Motor neuron (in vitro differentiated cells): Measurements from ENCODE around the gene MAPKBP1. TPM values are rescaled to one million over a fixed set of nuclear protein-coding genes. Genes with fewer than 3 reads are reported as not detected.

Experiments used
- ATAC-seq, 8 experiments: fragments of 200-7000 bp; cut with Tn5 transposase; replicated peaks in 6 of 8; 2 replicates each; pipeline ENCODE4 v1.8.0; 2021; ENCODE audit warnings: mild to moderate bottlenecking in 8 of 8, moderate library complexity in 8 of 8
- H3K27ac ChIP-seq, 2 donors: fragments of 250-450 bp; sonication (Bioruptor Pico); 2 replicates each; pipeline ENCODE4 v1.9.0; 2021; ENCODE audit warnings: antibody characterized with exemption in 2 of 2, mild to moderate bottlenecking in 2 of 2, moderate library complexity in 1 of 2
- H3K4me1 ChIP-seq, 2 donors: fragments of 250-450 bp; sonication (Bioruptor Pico); replicated peaks in 1 of 2; 2 replicates each; pipeline ENCODE4 v1.6.1; 2021; ENCODE audit warnings: antibody characterized with exemption in 2 of 2, mild to moderate bottlenecking in 2 of 2, moderate library complexity in 1 of 2
- H3K4me3 ChIP-seq, 5 donors: fragments of 250-450 bp; sonication (Bioruptor Pico); 2 replicates each; pipeline ENCODE4 v1.9.0; 2021; ENCODE audit warnings: antibody characterized with exemption in 5 of 5, mild to moderate bottlenecking in 5 of 5, moderate library complexity in 4 of 5
- WGBS, 10 experiments: fragments of 450-650 bp; shearing (Covaris generic); methylation state at CpG; one replicate each; pipeline ENCODE4 v1.0.0; 2022; 5-methylcytosine and 5-hydroxymethylcytosine counted together
- in situ Hi-C, 9 experiments: fragments of 400-800 bp; cut with MboI; loops; one replicate each; pipeline ENCODE4 v1.15.0; 2021; ENCODE audit warnings: low sequenced_read_pairs in 9 of 9, low pct_unique_long_range_greater_than_20kb in 2 of 9; ENCODE audit not compliant: unreplicated experiment in 9 of 9
- total RNA-seq, 8 experiments: library from RNA; unstranded; fragments of 300-600 nt; gene quantifications; 2 replicates each; pipeline versions ENCODE4 v1.2.3 to v1.2.4, GENCODE V29; 2022

MAPKBP1 gene
- total RNA-seq, 8 experiments from 2014 or later: 9.9 to 25.8 (median 14.3) TPM

DNA sequence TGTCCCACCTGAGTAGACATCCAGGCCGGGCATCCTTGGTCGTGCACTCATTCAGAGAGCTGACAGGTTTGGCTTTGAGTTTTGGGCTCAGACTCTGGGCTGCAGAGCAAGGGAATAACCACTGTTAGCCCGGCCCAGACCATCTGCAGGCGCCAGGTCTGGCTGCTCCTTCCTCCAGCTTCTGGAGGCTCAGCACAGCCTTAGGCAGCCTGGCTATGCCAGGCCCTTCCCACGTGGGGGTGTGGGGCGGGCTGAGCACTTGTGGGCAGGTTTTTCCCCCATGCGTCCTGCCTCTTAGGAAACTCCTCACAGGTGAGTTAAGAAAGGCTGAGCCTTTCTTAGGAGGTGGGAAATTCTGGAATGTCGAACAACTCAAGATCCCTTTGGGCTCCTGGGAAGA, 75.6 kb downstream of the MAPKBP1 start:
- 18 to 80% (median 75%) methylated on average over 1 to 4 of the region's 8 CpGs; no CpG with 5 or more reads in 4 of the 10 experiments for WGBS, 10 experiments
- no peak overlapping the region for H3K4me3 ChIP-seq
- peaks cover 1 to 9% of the 10 kb centered on the region in 2 donors for H3K4me1 ChIP-seq
- H3K27ac ChIP-seq: no peak overlapping the region
- in situ Hi-C loops: no loop called here
- peak in 3 of 8 experiments; percentile 41 to 71 (median 66) for ATAC-seq

DNA sequence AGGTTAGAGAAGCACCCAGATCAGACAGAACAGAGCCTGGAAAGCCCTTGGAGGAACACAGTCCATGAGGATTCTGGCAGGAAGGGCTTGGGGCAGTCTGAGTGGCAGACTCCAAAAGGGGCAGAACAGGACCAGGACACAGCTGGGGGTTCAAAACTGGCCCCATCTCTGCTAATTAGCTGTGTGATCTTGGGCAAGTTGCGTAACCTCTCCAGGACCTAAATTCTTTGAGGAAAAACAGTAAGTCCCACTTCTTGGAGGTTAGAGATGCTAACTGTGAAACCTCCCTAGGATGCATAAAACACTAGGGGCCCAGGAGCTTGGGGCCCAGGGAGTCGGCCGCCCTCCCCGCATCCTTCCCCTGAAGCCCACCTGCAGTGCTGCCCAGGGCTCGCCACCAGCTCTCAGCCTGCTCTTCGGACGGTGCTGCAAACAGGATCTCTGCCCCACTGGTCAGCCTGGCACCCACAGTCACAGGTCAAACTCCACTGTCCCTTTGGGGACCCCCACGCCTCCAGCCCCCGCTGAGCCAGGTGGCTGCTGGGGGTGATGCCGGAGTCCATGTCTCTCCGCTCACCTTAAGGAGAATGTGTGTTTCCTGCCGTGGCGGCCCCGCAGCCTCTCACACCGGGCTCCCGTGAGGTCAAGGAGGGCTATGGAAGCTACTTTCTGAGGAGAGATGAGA, 76.3 kb downstream of the MAPKBP1 start:
- 60 to 100% (median 91%) methylated on average over 1 to 6 of the region's 16 CpGs; no CpG with 5 or more reads in 2 of the 10 experiments for WGBS, 10 experiments
- no peak overlapping the region for H3K4me3 ChIP-seq
- peak in 1 of 8 experiments; percentile 8 for ATAC-seq
- no peak overlapping the region for H3K27ac ChIP-seq
- H3K4me1 ChIP-seq: peaks cover 9 to 17% of the 10 kb centered on the region in 2 donors
- in situ Hi-C loops: no loop called here

GRCh38 chr15:41851167-41851523, 76.9 kb downstream of the MAPKBP1 start:
- no peak overlapping the region for H3K4me3 ChIP-seq
- peaks cover 13 to 21% of the 10 kb centered on the region in 2 donors for H3K4me1 ChIP-seq
- WGBS, 10 experiments: 3 to 100% (median 70%) methylated on average over 1 to 6 of the region's 11 CpGs; no CpG with 5 or more reads in 6 of the 10 experiments
- no peak overlapping the region for H3K27ac ChIP-seq
- in situ Hi-C loops: no loop called here
- ATAC-seq: no peak

GRCh38 chr15:41851755-41852370, 77.6 kb downstream of the MAPKBP1 start:
- WGBS, 10 experiments: 35 to 83% (median 82%) methylated on average over 1 to 2 of the region's 8 CpGs; no CpG with 5 or more reads in 6 of the 10 experiments
- Histone ChIP-seq H3K4me3 (no peak overlapping the region), H3K4me1 (peaks cover 13 to 21% of the 10 kb centered on the region in 2 donors), H3K27ac (no peak overlapping the region)
- ATAC-seq: no peak
- in situ Hi-C loops: no loop called here

- no peak overlapping the region for H3K27ac ChIP-seq
These were observed 78.7 kb downstream of the MAPKBP1 start for GRCh38 chr15:41852736-41853590.

GRCh38 chr15:41853831-41854230, 79.5 kb downstream of the MAPKBP1 start:
- 85% methylated on average over 2 of the region's 10 CpGs; no CpG with 5 or more reads in 9 of the 10 experiments for WGBS, 10 experiments
- Histone ChIP-seq H3K27ac (no peak overlapping the region), H3K4me1 (peaks cover 13 to 21% of the 10 kb centered on the region in 2 donors), H3K4me3 (no peak overlapping the region)
- no peak for ATAC-seq
- in situ Hi-C loops: no loop called here

More at GRCh38 chr15:41852736-41853590, 78.7 kb downstream of the MAPKBP1 start:
- WGBS, 10 experiments: 40 to 100% (median 85%) methylated on average over 1 to 2 of the region's 17 CpGs; no CpG with 5 or more reads in 4 of the 10 experiments
- ATAC-seq: peak in 4 of 8 experiments; percentile 1 to 45 (median 30)
- Histone ChIP-seq H3K4me3 (no peak overlapping the region), H3K4me1 (peaks cover 13 to 21% of the 10 kb centered on the region in 2 donors)
- in situ Hi-C loops: no loop called here

DNA sequence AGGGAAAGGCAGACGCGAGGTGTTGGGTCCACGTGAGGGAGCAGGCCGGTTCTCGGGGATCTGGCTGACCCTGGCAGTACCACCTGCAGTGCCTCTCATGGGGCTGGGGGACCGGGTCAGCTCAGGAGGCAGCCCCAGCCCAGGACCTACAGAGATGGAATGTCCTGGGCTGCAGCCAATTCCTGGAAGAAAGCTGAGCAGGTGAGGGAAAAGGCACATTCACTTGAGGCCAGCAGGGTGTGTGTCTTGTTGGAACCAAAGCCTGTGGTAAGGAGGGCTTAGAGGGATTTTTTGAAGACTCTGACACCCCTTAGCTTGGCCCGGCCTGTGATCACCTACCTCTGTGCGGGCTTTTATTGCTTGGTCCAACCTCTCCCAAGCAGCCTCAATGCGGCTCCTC, 80.2 kb downstream of the MAPKBP1 start:
- no peak overlapping the region for H3K27ac ChIP-seq
- H3K4me3 ChIP-seq: no peak overlapping the region
- no CpG with 5 or more reads among the region's 9 CpGs for WGBS, 10 experiments
- in situ Hi-C loops: no loop called here
- H3K4me1 ChIP-seq: peaks cover 13 to 21% of the 10 kb centered on the region in 2 donors
- no peak for ATAC-seq

GRCh38 chr15:41855261-41855961, 81.1 kb downstream of the MAPKBP1 start:
- H3K27ac ChIP-seq: peak overlapping the region; percentile 49 to 68
- 62 to 80% (median 73%) methylated on average over 1 to 19 of the region's 30 CpGs; no CpG with 5 or more reads in 3 of the 10 experiments for WGBS, 10 experiments
- H3K4me1 ChIP-seq: peaks cover 13 to 21% of the 10 kb centered on the region in 2 donors
- no peak overlapping the region for H3K4me3 ChIP-seq
- in situ Hi-C loops: no loop called here
- peak in 5 of 8 experiments; percentile 52 to 83 (median 79) for ATAC-seq

GRCh38 chr15:41856262-41856661, 82.0 kb downstream of the MAPKBP1 start:
- in situ Hi-C loops: no loop called here
- ATAC-seq: no peak
- WGBS, 10 experiments: 55 to 94% (median 87%) methylated on average over 3 to 5 of the region's 17 CpGs; no CpG with 5 or more reads in 6 of the 10 experiments
- Histone ChIP-seq H3K4me1 (peaks cover 13 to 21% of the 10 kb centered on the region in 2 donors), H3K4me3 (no peak overlapping the region), H3K27ac (no peak overlapping the region)

DNA sequence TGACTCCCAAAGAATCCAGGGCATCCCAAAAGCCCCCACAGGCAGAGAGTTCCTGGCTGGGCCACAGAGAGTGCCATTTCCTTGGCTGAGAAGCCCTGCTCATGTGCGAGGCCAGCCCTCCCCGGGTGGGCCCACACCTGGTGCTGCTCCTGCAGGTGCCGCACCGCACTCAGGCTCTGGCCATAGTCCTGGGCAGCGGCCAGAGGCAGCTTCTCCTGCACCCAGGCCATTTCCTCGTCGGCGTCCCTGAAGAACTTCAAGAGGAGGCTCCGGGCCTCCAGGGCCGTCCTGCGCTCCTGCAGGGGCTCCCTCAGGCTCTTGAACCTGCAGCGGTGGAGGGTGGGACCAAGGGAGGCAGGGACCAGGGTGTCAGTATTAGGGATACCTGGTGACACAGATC, 82.4 kb downstream of the MAPKBP1 start:
- WGBS, 10 experiments: 40 to 100% methylated on average over 2 to 4 of the region's 12 CpGs; no CpG with 5 or more reads in 8 of the 10 experiments

GRCh38 chr15:41857316-41857715, 83.0 kb downstream of the MAPKBP1 start:
- Histone ChIP-seq H3K4me1 (peaks cover 13 to 21% of the 10 kb centered on the region in 2 donors), H3K27ac (no peak overlapping the region), H3K4me3 (no peak overlapping the region)
- ATAC-seq: no peak
- in situ Hi-C loops: no loop called here
- WGBS, 10 experiments: 20 to 88% (median 71%) methylated on average over 1 to 8 of the region's 9 CpGs; no CpG with 5 or more reads in 4 of the 10 experiments

More for the DNA sequence above, 82.4 kb downstream of the MAPKBP1 start:
- Histone ChIP-seq H3K4me1 (peaks cover 13 to 21% of the 10 kb centered on the region in 2 donors), H3K27ac (no peak overlapping the region), H3K4me3 (no peak overlapping the region)
- no peak for ATAC-seq
- in situ Hi-C loops: no loop called here

GRCh38 chr15:41858756-41859155, 84.5 kb downstream of the MAPKBP1 start:
- ATAC-seq: no peak
- Histone ChIP-seq H3K4me3 (no peak overlapping the region), H3K4me1 (peaks cover 13 to 21% of the 10 kb centered on the region in 2 donors), H3K27ac (no peak overlapping the region)
- WGBS, 10 experiments: 0 to 100% (median 91%) methylated on average over 1 to 11 of the region's 15 CpGs; no CpG with 5 or more reads in 4 of the 10 experiments
- in situ Hi-C loops: no loop called here
